Gastrocnemius medialis (tissue), 4 donors: ENCODE results near the gene PHF2.

ENCODE experiments used
- POLR2A ChIP-seq, 2 donors: fragments of 450-650 bp; IDR thresholded peaks; one replicate each; pipeline ENCODE4 v1.6.1; 2017; ENCODE audit warnings: antibody characterized with exemption in 2 of 2, mild to moderate bottlenecking in 2 of 2, moderate library complexity in 2 of 2
- TF ChIP-seq, protein P1 (sequence below), 5 experiments: fragments of 450-650 bp in 3 of 5; fragments of 200-600 bp in 2 of 5; sonication (generic) in 2 of 5; IDR thresholded peaks in 4 of 5; conservative IDR thresholded peaks in 1 of 5; 1 replicate in 4 of 5; 2 replicates in 1 of 5; pipeline ENCODE4 v1.5.1; 2016 to 2019; ENCODE audit warnings: antibody characterized with exemption in 5 of 5, mild to moderate bottlenecking in 3 of 5, moderate library complexity in 3 of 5

DNA sequence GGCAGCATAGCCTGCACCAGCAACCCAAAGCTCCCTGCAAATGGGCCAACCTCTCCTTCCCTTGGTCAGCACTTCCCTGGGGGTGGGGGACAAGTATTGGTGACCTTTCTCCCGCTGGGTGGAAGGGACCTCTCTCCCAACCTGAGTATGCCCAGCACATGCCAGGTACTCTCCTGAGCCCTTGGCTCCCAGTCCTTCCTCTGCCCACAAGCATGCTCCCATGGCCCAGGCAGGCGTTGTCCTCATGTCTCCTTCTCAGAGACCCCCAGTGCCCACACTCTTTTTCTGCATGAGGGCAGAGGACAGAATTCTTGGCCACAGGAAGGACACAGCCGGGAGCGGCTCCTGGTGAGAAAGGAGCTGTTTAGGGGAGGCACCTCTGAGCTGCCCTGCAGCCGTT, 60.3 kb downstream of the PHF2 start:
- TF ChIP-seq, protein P1, sequence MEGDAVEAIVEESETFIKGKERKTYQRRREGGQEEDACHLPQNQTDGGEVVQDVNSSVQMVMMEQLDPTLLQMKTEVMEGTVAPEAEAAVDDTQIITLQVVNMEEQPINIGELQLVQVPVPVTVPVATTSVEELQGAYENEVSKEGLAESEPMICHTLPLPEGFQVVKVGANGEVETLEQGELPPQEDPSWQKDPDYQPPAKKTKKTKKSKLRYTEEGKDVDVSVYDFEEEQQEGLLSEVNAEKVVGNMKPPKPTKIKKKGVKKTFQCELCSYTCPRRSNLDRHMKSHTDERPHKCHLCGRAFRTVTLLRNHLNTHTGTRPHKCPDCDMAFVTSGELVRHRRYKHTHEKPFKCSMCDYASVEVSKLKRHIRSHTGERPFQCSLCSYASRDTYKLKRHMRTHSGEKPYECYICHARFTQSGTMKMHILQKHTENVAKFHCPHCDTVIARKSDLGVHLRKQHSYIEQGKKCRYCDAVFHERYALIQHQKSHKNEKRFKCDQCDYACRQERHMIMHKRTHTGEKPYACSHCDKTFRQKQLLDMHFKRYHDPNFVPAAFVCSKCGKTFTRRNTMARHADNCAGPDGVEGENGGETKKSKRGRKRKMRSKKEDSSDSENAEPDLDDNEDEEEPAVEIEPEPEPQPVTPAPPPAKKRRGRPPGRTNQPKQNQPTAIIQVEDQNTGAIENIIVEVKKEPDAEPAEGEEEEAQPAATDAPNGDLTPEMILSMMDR (IDR thresholded peaks at IDR 0.05 in 4 of 5, conservative IDR thresholded peaks at IDR 0.05 in 1 of 5) = no peak
- TF ChIP-seq POLR2A (IDR thresholded peaks at IDR 0.05) = no peak
